Measurements from ENCODE around the gene TBPL2. TPM values are rescaled to one million over a fixed set of nuclear protein-coding genes. Genes with fewer than 3 reads are reported as not detected.

TBPL2 gene
- total RNA-seq, 1 experiment from 2014 or later = not detected

DNA sequence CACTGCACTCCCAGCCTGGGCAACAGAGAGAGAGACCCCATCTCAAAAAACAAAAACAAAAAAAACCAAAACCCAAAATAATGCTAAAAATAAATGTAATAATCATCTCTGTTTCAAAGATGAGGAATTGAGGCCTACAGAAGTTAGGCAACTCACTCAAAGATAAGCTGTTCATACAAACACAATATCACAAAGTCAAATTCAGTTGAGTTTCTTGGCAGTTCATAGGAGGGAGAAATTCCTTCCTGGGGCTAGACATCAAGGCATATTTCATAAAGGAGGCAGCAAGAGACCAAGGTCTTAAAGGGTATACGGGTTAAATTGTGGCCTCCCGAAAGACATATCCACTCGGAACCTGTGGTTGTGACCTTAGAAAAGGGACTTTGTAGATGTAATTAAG, 8.7 kb upstream of the TBPL2 start:
- H3K9me3 ChIP-seq (ENCODE audit: control insufficient read depth, low read depth, low read length) = no peaks in the 10 kb centered on the region
- no peak overlapping the region for H2AK5ac ChIP-seq (ENCODE audit: insufficient read length, low read length)
- H2BK12ac ChIP-seq (ENCODE audit: insufficient read length, low read depth, low read length) = no peak overlapping the region
- no peak overlapping the region for H3K4me2 ChIP-seq (ENCODE audit: insufficient read depth, insufficient read length, low read length)
- no peak overlapping the region for H3K4me3 Mint-ChIP-seq
- H2BK120ac ChIP-seq (ENCODE audit: low read depth, low read length, poor library complexity, severe bottlenecking) = no peak overlapping the region
- no peak overlapping the region for H3K56ac ChIP-seq (ENCODE audit: insufficient read length, low read depth, low read length)
- TF ChIP-seq, protein P1, sequence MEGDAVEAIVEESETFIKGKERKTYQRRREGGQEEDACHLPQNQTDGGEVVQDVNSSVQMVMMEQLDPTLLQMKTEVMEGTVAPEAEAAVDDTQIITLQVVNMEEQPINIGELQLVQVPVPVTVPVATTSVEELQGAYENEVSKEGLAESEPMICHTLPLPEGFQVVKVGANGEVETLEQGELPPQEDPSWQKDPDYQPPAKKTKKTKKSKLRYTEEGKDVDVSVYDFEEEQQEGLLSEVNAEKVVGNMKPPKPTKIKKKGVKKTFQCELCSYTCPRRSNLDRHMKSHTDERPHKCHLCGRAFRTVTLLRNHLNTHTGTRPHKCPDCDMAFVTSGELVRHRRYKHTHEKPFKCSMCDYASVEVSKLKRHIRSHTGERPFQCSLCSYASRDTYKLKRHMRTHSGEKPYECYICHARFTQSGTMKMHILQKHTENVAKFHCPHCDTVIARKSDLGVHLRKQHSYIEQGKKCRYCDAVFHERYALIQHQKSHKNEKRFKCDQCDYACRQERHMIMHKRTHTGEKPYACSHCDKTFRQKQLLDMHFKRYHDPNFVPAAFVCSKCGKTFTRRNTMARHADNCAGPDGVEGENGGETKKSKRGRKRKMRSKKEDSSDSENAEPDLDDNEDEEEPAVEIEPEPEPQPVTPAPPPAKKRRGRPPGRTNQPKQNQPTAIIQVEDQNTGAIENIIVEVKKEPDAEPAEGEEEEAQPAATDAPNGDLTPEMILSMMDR (conservative IDR thresholded peaks at IDR 0.05) = no peak
- H2BK20ac ChIP-seq (ENCODE audit: low read depth, low read length, poor library complexity, severe bottlenecking) = no peak overlapping the region
- H3K79me1 ChIP-seq (ENCODE audit: insufficient read depth, low read depth, low read length, poor library complexity, severe bottlenecking) = no peaks in the 10 kb centered on the region
- H3K27ac ChIP-seq (ENCODE audit: insufficient read length, low read depth, low read length) = no peak overlapping the region
- no peaks in the 10 kb centered on the region for H3K36me3 Mint-ChIP-seq (ENCODE audit: insufficient read depth in 1 of 3, low read depth in 3 of 3)
- no peak overlapping the region for H4K8ac ChIP-seq (replicated peaks; ENCODE audit: insufficient read length, low read depth, low read length)
- H3K27ac Mint-ChIP-seq = no peak overlapping the region; a peak in 1 of 7 replicates
- no peak overlapping the region for H2AFZ ChIP-seq (ENCODE audit: low read length)
- peaks cover 5 to 15% of the 10 kb centered on the region in 2 experiments for H3K4me1 Mint-ChIP-seq
- no peak for DNase-seq
- no peak overlapping the region for H3K14ac ChIP-seq (ENCODE audit: insufficient read depth, low read length)
- no peak overlapping the region for H2BK5ac ChIP-seq (ENCODE audit: insufficient read length, low read length)
- H4K91ac ChIP-seq (ENCODE audit: insufficient read length, low read depth, low read length) = no peak overlapping the region
- WGBS (ENCODE audit: extremely low coverage, insufficient read length, low lambda C conversion rate) = no CpG with 5 or more reads among the region's 3 CpGs
- no peaks in the 10 kb centered on the region for H4K20me1 ChIP-seq (ENCODE audit: control insufficient read depth, insufficient read depth, insufficient read length)
- H3K27me3 ChIP-seq (ENCODE audit: insufficient read depth, low read length) = no peaks in the 10 kb centered on the region
- H2BK15ac ChIP-seq (ENCODE audit: low read depth, low read length) = no peak overlapping the region
- H3K23me2 ChIP-seq (ENCODE audit: insufficient read length, low read depth, low read length, poor library complexity, severe bottlenecking) = no peaks in the 10 kb centered on the region
- no peaks in the 10 kb centered on the region for H3K9me3 Mint-ChIP-seq
- H3K4ac ChIP-seq (ENCODE audit: low read depth, low read length) = no peak overlapping the region
- no peak overlapping the region for H3K23ac ChIP-seq (ENCODE audit: insufficient read length, low read depth, low read length)
- H3K27me3 Mint-ChIP-seq (ENCODE audit: low read depth) = peaks cover 2% of the 10 kb centered on the region; the same call in 1 of the 2 replicates
- H3K4me1 ChIP-seq (ENCODE audit: insufficient read depth, low read length) = no peaks in the 10 kb centered on the region
- H3K79me2 ChIP-seq (ENCODE audit: insufficient read depth, low read length) = no peaks in the 10 kb centered on the region
- no peak overlapping the region for H3K18ac ChIP-seq (ENCODE audit: insufficient read length, low read depth, low read length)
- H4K5ac ChIP-seq (ENCODE audit: insufficient read length, low read depth, low read length) = no peak overlapping the region
- H3T11ph ChIP-seq (ENCODE audit: low read length) = no peak overlapping the region
- H3K9ac ChIP-seq (ENCODE audit: extremely low read depth, insufficient read length, low read length) = no peak overlapping the region
